DOHH2 (cell line): ENCODE results near the gene CCNL1.

Experiments
- H3F3A ChIP-seq: fragments of 200-600 bp; sonication (generic), shearing (Covaris generic); 2 replicates; pipeline ENCODE4 v1.6.0; 2016; ENCODE audit warnings: antibody characterized with exemption, mild to moderate bottlenecking; ENCODE audit not compliant: control insufficient read depth, insufficient read depth
- H3K27ac ChIP-seq: fragments of 200-600 bp; sonication (generic); 2 replicates; pipeline ENCODE4 v1.5.1; 2014; ENCODE audit warnings: low read depth, mild to moderate bottlenecking, low read length, moderate library complexity
- H3K27me3 ChIP-seq: fragments of 200-600 bp; sonication (generic); 2 replicates; pipeline ENCODE4 v1.6.1; 2014; ENCODE audit warnings: mild to moderate bottlenecking, low read length, mixed read lengths; ENCODE audit not compliant: control insufficient read depth
- H3K36me3 ChIP-seq: fragments of 200-600 bp; sonication (generic); 2 replicates; pipeline ENCODE4 v1.6.1; 2014; ENCODE audit warnings: mild to moderate bottlenecking, low read length, moderate library complexity, mixed read lengths; ENCODE audit not compliant: control insufficient read depth
- H3K4me1 ChIP-seq: fragments of 200-600 bp; sonication (generic); 2 replicates; pipeline ENCODE4 v1.6.1; 2014; ENCODE audit warnings: mild to moderate bottlenecking, low read length, mixed read lengths; ENCODE audit not compliant: control insufficient read depth
- H3K4me2 ChIP-seq: fragments of 200-600 bp; sonication (generic); 2 replicates; pipeline ENCODE4 v1.6.0; 2014; ENCODE audit warnings: mild to moderate bottlenecking, low read length, moderate library complexity
- H3K4me3 ChIP-seq: fragments of 200-600 bp; sonication (generic); 2 replicates; pipeline ENCODE4 v1.5.1; 2014; ENCODE audit warnings: mild to moderate bottlenecking, low read length, mixed read lengths
- H3K79me2 ChIP-seq: fragments of 200-600 bp; sonication (generic); 2 replicates; pipeline ENCODE4 v1.6.1; 2014; ENCODE audit warnings: mild to moderate bottlenecking, low read length, mixed read lengths; ENCODE audit not compliant: control insufficient read depth
- H3K9me2 ChIP-seq: fragments of 200-600 bp; sonication (generic); replicated peaks from 2 replicates; pipeline ENCODE4 v1.6.1; 2014; ENCODE audit warnings: mild to moderate bottlenecking, low read length, mixed read lengths; ENCODE audit not compliant: control insufficient read depth
- H3K9me3 ChIP-seq: fragments of 200-600 bp; sonication (generic); 2 replicates; pipeline ENCODE4 v1.6.1; 2014; ENCODE audit warnings: antibody characterized with exemption, low read length, mixed read lengths; ENCODE audit not compliant: control insufficient read depth, insufficient read depth
- H4K20me1 ChIP-seq: fragments of 200-600 bp; sonication (generic); 2 replicates; pipeline ENCODE4 v1.6.0; 2014; ENCODE audit warnings: low read depth, mild to moderate bottlenecking, antibody characterized with exemption, low read length, moderate library complexity; ENCODE audit not compliant: control insufficient read depth, insufficient read depth
- CTCF ChIP-seq: fragments of 200-600 bp; sonication (generic); IDR thresholded peaks from one replicate; pipeline ENCODE4 v1.5.1; 2014; ENCODE audit warnings: antibody characterized with exemption, mild to moderate bottlenecking, low read depth, low read length; ENCODE audit not compliant: poor library complexity, severe bottlenecking
- EZH2phosphoT487 ChIP-seq: fragments of 200-600 bp; sonication (generic); IDR thresholded peaks from 2 replicates; pipeline ENCODE4 v1.6.1; 2017; ENCODE audit warnings: borderline replicate concordance, mild to moderate bottlenecking, antibody characterized with exemption, low read length, moderate library complexity, mixed read lengths

CCNL1 gene

GRCh38 chr3:157148196-157148889, 11.6 kb downstream of the CCNL1 start:
- Histone ChIP-seq H3K27ac (no peak overlapping the region), H3K9me2 (no peaks in the 10 kb centered on the region), H3K4me1 (peaks cover 41% of the 10 kb centered on the region), H3K36me3 (peaks cover 97% of the 10 kb centered on the region), H4K20me1 (peaks cover 24% of the 10 kb centered on the region), H3K27me3 (no peaks in the 10 kb centered on the region), H3K9me3 (no peaks in the 10 kb centered on the region), H3K79me2 (peaks cover 29% of the 10 kb centered on the region), H3K4me2 (no peak overlapping the region), H3F3A (peaks cover 94% of the 10 kb centered on the region), H3K4me3 (no peak overlapping the region)
- TF ChIP-seq EZH2phosphoT487 (no peak), CTCF (no peak)

GRCh38 chr3:157147099-157147803, 12.7 kb downstream of the CCNL1 start:
- Histone ChIP-seq H3K27ac (peak overlapping the region; percentile 23), H3F3A (peaks cover 97% of the 10 kb centered on the region), H4K20me1 (peaks cover 23% of the 10 kb centered on the region)

GRCh38 chr3:157145606-157146322, 14.2 kb downstream of the CCNL1 start:
- Histone ChIP-seq H3K4me3 (no peak overlapping the region), H3K4me2 (no peak overlapping the region), H3F3A (peaks cover 94% of the 10 kb centered on the region), H3K79me2 (peaks cover 8% of the 10 kb centered on the region; the same call in 1 of the 2 replicates), H3K27ac (peak overlapping the region; percentile 23), H3K9me2 (no peaks in the 10 kb centered on the region), H4K20me1 (peaks cover 12% of the 10 kb centered on the region), H3K9me3 (no peaks in the 10 kb centered on the region), H3K4me1 (peaks cover 64% of the 10 kb centered on the region), H3K36me3 (peaks cover 75% of the 10 kb centered on the region), H3K27me3 (no peaks in the 10 kb centered on the region)
- TF ChIP-seq EZH2phosphoT487, result no peak
- no peak for TF ChIP-seq CTCF

More at GRCh38 chr3:157147099-157147803, 12.7 kb downstream of the CCNL1 start:
- Histone ChIP-seq H3K36me3 (peaks cover 90% of the 10 kb centered on the region), H3K79me2 (peaks cover 20% of the 10 kb centered on the region), H3K4me2 (no peak overlapping the region), H3K9me2 (no peaks in the 10 kb centered on the region), H3K9me3 (no peaks in the 10 kb centered on the region), H3K27me3 (no peaks in the 10 kb centered on the region), H3K4me3 (no peak overlapping the region), H3K4me1 (peaks cover 50% of the 10 kb centered on the region)
- no peak for TF ChIP-seq EZH2phosphoT487
- TF ChIP-seq CTCF, result no peak
